Astrocyte (in vitro differentiated cells and primary cell): ENCODE data around the gene ADAM33. TPM values are rescaled to one million over a fixed set of nuclear protein-coding genes. Genes with fewer than 3 reads are reported as not detected.
A peak's percentile ranks its signal among the peaks of the same experiment; 100 is the strongest.

Experiments used
- DNase-seq: peaks from one replicate; pipeline ENCODE4 v3.0.0-alpha.2; 2010; ENCODE audit warnings: low read depth
- FAIRE-seq: peaks from 2 replicates; lab custom pipeline; 2011; peaks lifted over from hg19 to GRCh38; lab: Jason Lieb, UNC
- H2AFZ ChIP-seq: 2 replicates; pipeline ENCODE4 v1.6.0; 2012; ENCODE audit warnings: low read depth, low read length, inconsistent platforms
- H3K27ac ChIP-seq: 2 replicates; pipeline ENCODE4 v1.5.1; 2011; ENCODE audit warnings: low read depth, low read length, inconsistent platforms
- H3K27me3 ChIP-seq: 2 replicates; pipeline ENCODE4 v1.6.0; 2011; ENCODE audit warnings: low read length, inconsistent platforms; ENCODE audit not compliant: insufficient read depth
- H3K36me3 ChIP-seq: 2 replicates; pipeline ENCODE4 v1.5.1; 2011; ENCODE audit warnings: low read length, inconsistent platforms; ENCODE audit not compliant: insufficient read depth
- H3K4me1 ChIP-seq: 2 replicates; pipeline ENCODE4 v1.5.1; 2011; ENCODE audit warnings: low read length, inconsistent platforms; ENCODE audit not compliant: insufficient read depth
- H3K4me2 ChIP-seq: 2 replicates; pipeline ENCODE4 v1.6.0; 2012; ENCODE audit warnings: low read length, inconsistent platforms
- H3K4me3 ChIP-seq: 2 replicates; pipeline ENCODE4 v1.5.1; 2011; ENCODE audit warnings: low read depth, mild to moderate bottlenecking, low read length, inconsistent platforms; ENCODE audit not compliant: insufficient read depth
- H3K79me2 ChIP-seq: 2 replicates; pipeline ENCODE4 v1.6.0; 2012; ENCODE audit warnings: mild to moderate bottlenecking, low read length, inconsistent platforms; ENCODE audit not compliant: insufficient read depth
- H3K9ac ChIP-seq: 2 replicates; pipeline ENCODE4 v1.6.0; 2012; ENCODE audit warnings: mild to moderate bottlenecking, low read length, inconsistent platforms
- H3K9me3 ChIP-seq: 2 replicates; pipeline ENCODE4 v1.5.1; 2012; ENCODE audit warnings: low read depth, mild to moderate bottlenecking, low read length, inconsistent platforms; ENCODE audit not compliant: insufficient read depth
- H4K20me1 ChIP-seq: 2 replicates; pipeline ENCODE4 v1.6.0; 2012; ENCODE audit warnings: low read length, inconsistent platforms; ENCODE audit not compliant: insufficient read depth
- H3K27ac Mint-ChIP-seq: one replicate; pipeline ENCODE4 v1.8.0; 2021; ENCODE audit warnings: mild to moderate bottlenecking, mixed read lengths; ENCODE audit not compliant: unreplicated experiment
- H3K27me3 Mint-ChIP-seq: one replicate; pipeline ENCODE4 v1.8.0; 2021; ENCODE audit warnings: low read depth, mixed read lengths; ENCODE audit not compliant: unreplicated experiment
- H3K36me3 Mint-ChIP-seq: one replicate; pipeline ENCODE4 v1.8.0; 2021; ENCODE audit warnings: low read depth, mixed read lengths; ENCODE audit not compliant: unreplicated experiment
- H3K4me1 Mint-ChIP-seq: one replicate; pipeline ENCODE4 v1.8.0; 2021; ENCODE audit warnings: low read depth, mixed read lengths; ENCODE audit not compliant: unreplicated experiment
- H3K4me3 Mint-ChIP-seq: one replicate; pipeline ENCODE4 v1.8.0; 2021; ENCODE audit warnings: mild to moderate bottlenecking, moderate library complexity, mixed read lengths; ENCODE audit not compliant: unreplicated experiment
- H3K9me3 Mint-ChIP-seq: one replicate; pipeline ENCODE4 v1.8.0; 2021; ENCODE audit warnings: mild to moderate bottlenecking, mixed read lengths; ENCODE audit not compliant: unreplicated experiment
- EZH2 ChIP-seq: IDR thresholded peaks from 2 replicates; pipeline ENCODE4 v1.6.1; 2012; ENCODE audit warnings: mild to moderate bottlenecking, low read length, inconsistent platforms; ENCODE audit not compliant: insufficient read depth
- total RNA-seq: library from RNA; stranded (reverse); gene quantifications from 2 replicates; pipeline ENCODE4 v1.2.1, GENCODE V29; 2021
- TF ChIP-seq, protein P1 (sequence below): IDR thresholded peaks from 2 replicates; pipeline ENCODE4 v1.5.1; 2011; ENCODE audit warnings: low read depth, mild to moderate bottlenecking, inconsistent platforms, low read length, moderate library complexity; ENCODE audit not compliant: insufficient read depth

The ADAM33 gene
- total RNA-seq, 1 donor from 2014 or later = 3.0 TPM

DNA sequence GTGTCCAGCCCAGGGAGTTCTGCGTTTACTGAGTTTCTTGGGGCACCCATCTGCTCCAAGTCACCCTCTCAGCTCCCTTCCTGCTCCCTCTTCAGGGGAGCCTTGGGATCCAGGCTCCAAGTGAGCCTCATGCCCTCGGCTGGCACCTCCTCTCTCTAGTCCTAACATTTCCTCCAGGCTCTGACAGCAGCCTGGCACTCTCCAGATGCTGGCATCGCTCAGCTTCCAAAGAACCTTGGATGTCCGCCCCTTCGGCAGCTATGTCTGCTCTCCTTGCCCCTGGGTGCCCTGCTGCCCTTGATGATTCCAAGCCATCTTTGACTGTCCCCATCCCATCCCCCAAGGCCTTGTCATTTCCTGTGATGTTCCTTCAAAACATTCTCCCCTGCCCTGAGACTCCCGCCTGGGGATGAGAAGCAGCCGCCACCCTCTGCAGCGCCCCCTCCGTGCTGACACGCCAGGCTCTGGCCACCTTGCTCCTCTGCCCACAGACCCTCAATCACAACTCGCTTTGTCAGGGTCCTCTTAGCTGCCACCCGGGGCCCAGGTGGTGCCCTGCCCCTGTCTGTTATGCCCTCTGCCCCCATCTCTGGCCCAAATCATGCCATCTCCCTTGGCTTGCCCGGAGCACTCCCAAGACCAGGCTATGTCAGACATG lies 12.0 kb downstream of the ADAM33 start:
- H3K27ac Mint-ChIP-seq = no peak overlapping the region
- H3K9ac ChIP-seq = no peak overlapping the region
- no peak overlapping the region for H3K4me3 ChIP-seq
- H3K79me2 ChIP-seq = no peaks in the 10 kb centered on the region
- peaks cover 9% of the 10 kb centered on the region for H3K4me1 Mint-ChIP-seq
- no peaks in the 10 kb centered on the region for H3K9me3 Mint-ChIP-seq
- H3K27ac ChIP-seq = no peak overlapping the region
- H3K4me2 ChIP-seq = no peak overlapping the region
- no peak for DNase-seq
- H3K27me3 ChIP-seq = peaks cover 13% of the 10 kb centered on the region
- H4K20me1 ChIP-seq = no peaks in the 10 kb centered on the region
- FAIRE-seq = no peak
- H3K4me3 Mint-ChIP-seq = peak overlapping the region; percentile 27
- H3K4me1 ChIP-seq = no peaks in the 10 kb centered on the region
- TF ChIP-seq, protein P1, sequence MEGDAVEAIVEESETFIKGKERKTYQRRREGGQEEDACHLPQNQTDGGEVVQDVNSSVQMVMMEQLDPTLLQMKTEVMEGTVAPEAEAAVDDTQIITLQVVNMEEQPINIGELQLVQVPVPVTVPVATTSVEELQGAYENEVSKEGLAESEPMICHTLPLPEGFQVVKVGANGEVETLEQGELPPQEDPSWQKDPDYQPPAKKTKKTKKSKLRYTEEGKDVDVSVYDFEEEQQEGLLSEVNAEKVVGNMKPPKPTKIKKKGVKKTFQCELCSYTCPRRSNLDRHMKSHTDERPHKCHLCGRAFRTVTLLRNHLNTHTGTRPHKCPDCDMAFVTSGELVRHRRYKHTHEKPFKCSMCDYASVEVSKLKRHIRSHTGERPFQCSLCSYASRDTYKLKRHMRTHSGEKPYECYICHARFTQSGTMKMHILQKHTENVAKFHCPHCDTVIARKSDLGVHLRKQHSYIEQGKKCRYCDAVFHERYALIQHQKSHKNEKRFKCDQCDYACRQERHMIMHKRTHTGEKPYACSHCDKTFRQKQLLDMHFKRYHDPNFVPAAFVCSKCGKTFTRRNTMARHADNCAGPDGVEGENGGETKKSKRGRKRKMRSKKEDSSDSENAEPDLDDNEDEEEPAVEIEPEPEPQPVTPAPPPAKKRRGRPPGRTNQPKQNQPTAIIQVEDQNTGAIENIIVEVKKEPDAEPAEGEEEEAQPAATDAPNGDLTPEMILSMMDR = no peak
- TF ChIP-seq EZH2 = no peak
- no peaks in the 10 kb centered on the region for H3K36me3 Mint-ChIP-seq
- H3K36me3 ChIP-seq = no peaks in the 10 kb centered on the region
- no peak overlapping the region for H2AFZ ChIP-seq
- no peaks in the 10 kb centered on the region for H3K9me3 ChIP-seq
- peaks cover 37% of the 10 kb centered on the region for H3K27me3 Mint-ChIP-seq

DNA sequence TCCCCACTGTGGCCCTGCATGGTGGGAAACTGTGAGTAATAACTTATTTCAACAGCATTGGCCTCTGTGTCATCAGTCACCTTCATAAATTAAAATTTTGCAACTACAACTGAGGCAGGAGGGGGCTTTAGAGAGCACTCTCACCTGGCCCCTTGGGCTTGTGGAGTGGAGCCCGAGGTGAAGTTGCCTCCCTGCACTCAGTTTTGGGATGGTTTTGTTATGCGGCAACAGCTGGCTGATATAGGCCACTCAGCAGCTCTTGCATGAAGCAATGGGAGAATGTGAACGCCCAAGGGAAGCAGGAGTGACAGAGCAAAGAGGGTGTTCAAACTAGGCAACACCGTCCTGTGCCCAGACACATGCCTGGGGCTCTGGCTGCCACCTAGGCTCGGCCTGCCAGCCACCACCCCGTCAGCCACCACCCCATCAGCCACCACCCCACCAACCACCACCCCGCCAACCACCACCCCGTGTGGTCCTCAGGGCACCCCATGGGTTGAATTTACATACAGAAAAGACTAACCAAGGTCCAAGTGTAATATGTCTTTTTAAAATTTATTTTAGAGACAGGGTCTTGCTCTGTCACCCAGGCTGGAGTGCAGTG lies 14.3 kb downstream of the ADAM33 start:
- peaks cover 6% of the 10 kb centered on the region for H3K27me3 ChIP-seq
- peaks cover 42% of the 10 kb centered on the region for H3K27me3 Mint-ChIP-seq

More for the DNA sequence above, 14.3 kb downstream of the ADAM33 start:
- H4K20me1 ChIP-seq = no peaks in the 10 kb centered on the region
- no peaks in the 10 kb centered on the region for H3K79me2 ChIP-seq
- no peak overlapping the region for H3K4me2 ChIP-seq
- DNase-seq (no peak), FAIRE-seq (no peak)
- no peak overlapping the region for H3K4me3 ChIP-seq
- no peak overlapping the region for H3K27ac ChIP-seq
- Mint-ChIP-seq H3K36me3 (peaks cover 2% of the 10 kb centered on the region), H3K4me3 (no peak overlapping the region), H3K4me1 (peaks cover 9% of the 10 kb centered on the region), H3K9me3 (no peaks in the 10 kb centered on the region), H3K27ac (no peak overlapping the region)
- H3K36me3 ChIP-seq = no peaks in the 10 kb centered on the region
- no peaks in the 10 kb centered on the region for H3K9me3 ChIP-seq
- H2AFZ ChIP-seq = no peak overlapping the region
- H3K9ac ChIP-seq = no peak overlapping the region
- TF ChIP-seq, protein P1 = no peak
- TF ChIP-seq EZH2 = no peak
- H3K4me1 ChIP-seq = no peaks in the 10 kb centered on the region
